Tongue (tissue), 2 donors: Measurements from ENCODE around the gene GLRA1. TPM values are rescaled to one million over a fixed set of nuclear protein-coding genes. Genes with fewer than 3 reads are reported as not detected.
"Not testable (repeated sequence)": the region's sequence is repeated elsewhere in the genome, so short reads cannot be mapped to it uniquely, and the experiment has no call there.

Experiments used
- DNase-seq: peaks from one replicate; pipeline ENCODE4 v3.0.0-alpha.2; 2015
- total RNA-seq: library from RNA; depleted of rRNA; stranded (reverse); fragments of >200 nt; gene quantifications from one replicate; pipeline ENCODE4 v1.2.3, GENCODE V29; 2014

Gene GLRA1
- total RNA-seq, 1 donor from 2014 or later, result not detected

GRCh38 chr5:151913425-151913824, 11.2 kb downstream of the GLRA1 start:
- no peak for DNase-seq

GRCh38 chr5:151912360-151912759, 12.3 kb downstream of the GLRA1 start:
- DNase-seq, result no peak

GRCh38 chr5:151911011-151911410, 13.6 kb downstream of the GLRA1 start:
- DNase-seq, result no peak

GRCh38 chr5:151909628-151910027, 15.0 kb downstream of the GLRA1 start:
- DNase-seq, result no peak

- no peak for DNase-seq
Observed at GRCh38 chr5:151906246-151906645, 18.4 kb downstream of the GLRA1 start.

GRCh38 chr5:151905557-151905961, 19.1 kb downstream of the GLRA1 start:
- no peak for DNase-seq

GRCh38 chr5:151904909-151905308, 19.7 kb downstream of the GLRA1 start:
- no peak for DNase-seq

- no peak for DNase-seq
Observed at GRCh38 chr5:151904127-151904526, 20.5 kb downstream of the GLRA1 start.

GRCh38 chr5:151903243-151903653, 21.4 kb downstream of the GLRA1 start:
- no peak for DNase-seq

GRCh38 chr5:151902215-151902614, 22.4 kb downstream of the GLRA1 start:
- DNase-seq, result no peak

- DNase-seq, result no peak
Observed at GRCh38 chr5:151901611-151902010, 23.0 kb downstream of the GLRA1 start.

- no peak for DNase-seq
Observed at GRCh38 chr5:151900891-151901290, 23.8 kb downstream of the GLRA1 start.

GRCh38 chr5:151899399-151899798, 25.3 kb downstream of the GLRA1 start:
- no peak for DNase-seq

- DNase-seq, result no peak
Observed at GRCh38 chr5:151897896-151898295, 26.8 kb downstream of the GLRA1 start.

- peak; percentile 19 for DNase-seq
Observed at GRCh38 chr5:151897020-151897552, 27.6 kb downstream of the GLRA1 start.

GRCh38 chr5:151896031-151896691, 28.5 kb downstream of the GLRA1 start:
- DNase-seq, result peak; percentile 60

- no peak for DNase-seq
Observed at GRCh38 chr5:151895660-151896030, 29.0 kb downstream of the GLRA1 start.

GRCh38 chr5:151893485-151893884, 31.2 kb downstream of the GLRA1 start:
- DNase-seq, result not testable (repeated sequence)

GRCh38 chr5:151892393-151892792, 32.3 kb downstream of the GLRA1 start:
- no peak for DNase-seq

- DNase-seq, result no peak
Observed at GRCh38 chr5:151890299-151890698, 34.4 kb downstream of the GLRA1 start.

GRCh38 chr5:151889614-151890013, 35.0 kb downstream of the GLRA1 start:
- no peak for DNase-seq

GRCh38 chr5:151886546-151887275, 37.9 kb downstream of the GLRA1 start:
- DNase-seq, result no peak

- no peak for DNase-seq
Observed at GRCh38 chr5:151885138-151885908, 39.3 kb downstream of the GLRA1 start.
